Heart left ventricle (tissue), 16 donors: ENCODE results near the gene TPST2. TPM values are rescaled to one million over a fixed set of nuclear protein-coding genes. Genes with fewer than 3 reads are reported as not detected.
A peak's percentile ranks its signal among the peaks of the same experiment; 100 is the strongest.

ENCODE experiments used
- ATAC-seq, 4 donors: fragments of 200-7000 bp; cut with Tn5 transposase; one replicate each; pipeline ENCODE4 v1.9.1; 2020 to 2022; ENCODE audit warnings: moderate library complexity in 4 of 4, mild to moderate bottlenecking in 3 of 4, moderate number of reproducible peaks in 1 of 4
- DNase-seq, 5 donors: peaks; one replicate each; pipeline ENCODE4 v3.0.0-alpha.2; 2020
- H3K27ac ChIP-seq, 12 donors: fragments of 200-600 bp; sonication (generic) in 4 of 12; one replicate each; pipeline versions ENCODE4 v1.5.0 to v1.8.0; 2016 to 2022; ENCODE audit warnings: mild to moderate bottlenecking in 2 of 12
- H3K27me3 ChIP-seq, 9 donors: fragments of 200-600 bp; sonication (generic) in 2 of 9; one replicate each; pipeline versions ENCODE4 v1.5.1 to v1.8.0; 2016 to 2022; ENCODE audit warnings: mild to moderate bottlenecking in 3 of 9
- H3K36me3 ChIP-seq, 9 donors: fragments of 200-600 bp; sonication (generic) in 2 of 9; one replicate each; pipeline versions ENCODE4 v1.5.0 to v1.8.0; 2018 to 2022; ENCODE audit warnings: mild to moderate bottlenecking in 2 of 9
- H3K4me1 ChIP-seq, 12 donors: fragments of 200-600 bp; sonication (generic) in 4 of 12; one replicate each; pipeline versions ENCODE4 v1.5.0 to v1.8.0; 2016 to 2022; ENCODE audit warnings: mild to moderate bottlenecking in 3 of 12
- H3K4me3 ChIP-seq, 12 donors: fragments of 200-600 bp; sonication (generic) in 4 of 12; one replicate each; pipeline versions ENCODE4 v1.5.0 to v1.8.0; 2017 to 2022; ENCODE audit warnings: mild to moderate bottlenecking in 9 of 12, moderate library complexity in 4 of 12
- H3K9me3 ChIP-seq, 12 donors: fragments of 200-600 bp; sonication (generic) in 4 of 12; one replicate each; pipeline versions ENCODE4 v1.5.0 to v1.8.0; 2016 to 2022; ENCODE audit warnings: mild to moderate bottlenecking in 1 of 12
- CTCF ChIP-seq, 12 donors: fragments of 200-600 bp; sonication (generic) in 4 of 12; IDR thresholded peaks; one replicate each; pipeline versions ENCODE4 v1.5.0 to v1.8.0; 2018 to 2022; ENCODE audit warnings: antibody characterized with exemption in 12 of 12, mild to moderate bottlenecking in 5 of 12
- POLR2A ChIP-seq, 2 donors: fragments of 450-650 bp; IDR thresholded peaks; one replicate each; pipeline ENCODE4 v1.6.1; 2017; ENCODE audit warnings: antibody characterized with exemption in 2 of 2, mild to moderate bottlenecking in 2 of 2, moderate library complexity in 2 of 2
- WGBS, 4 donors: extraction: QIAGEN DNeasy Blood & Tissue Kit in 2 of 4; methylation state at CpG; one replicate each; pipeline versions ENCODE4 v1.1.5 to v1.1.7; 2013 to 2018; 5-methylcytosine and 5-hydroxymethylcytosine counted together
- intact Hi-C, 10 donors: fragments of 100-400 bp; cut with DNase I; formaldehyde crosslinking; loops; one replicate each; pipeline versions ENCODE4 v1.11.1 to v1.14.2; 2022
- polyA plus RNA-seq, 2 donors: library from polyadenylated mRNA; stranded (reverse); fragments of 200-250 nt; gene quantifications; one replicate each; pipeline ENCODE4 v1.2.3, GENCODE V29; 2013
- total RNA-seq, 9 donors: library from RNA; depleted of rRNA in 2 of 9; stranded (reverse); fragments of >200 nt in 2 of 9; fragmentation: NEBNext Ultra II Directional in 3 of 9; extraction: Animal tissue kit (Norgen Biotek cat#: 25700) in 3 of 9; gene quantifications; one replicate each; pipeline versions ENCODE4 v1.1.0 to v1.2.4, GENCODE V29; 2016 to 2023
- donor health status: ischemic (EF 13 %, LVEDD 7.1; RV severe dilation, severe dysfunction).
- donor health status: healthy with polysubstance abuse.
- donor health status: DM: no; HTN: yes; CAD: no.
- donor health status: DM: no; HTN: no; CAD: no.
- donor health status: ischemic (EF 25% LVEDD 6.9; RV normal size, moderate dysfunction).
- donor health status: ischemic (EF 25% LVEDD 5.7; RV mildly dilated, moderate dysfunction).
- donor health status: healthy.
- donor health status: DM: yes; HTN: yes; CAD: no.
- donor health status: ischemic (EF 35%, LVEDD 5.7; RV mildly dilated, moderate dysfunction).
- donor health status: nonischemic (EF 11% LVEDD 7.7; RV severe dilation, severe dysfunction).
- donor health status: DM: yes; HTN: yes; CAD: no.
- donor health status: PGD.
- donor health status: ischemic (EF 29% LVEDD 5.4; RV normal size, mild dysfunction).
- donor health status: nonischemic (EF 23%, LVEDD 6.1; RV moderate dilation, normal function).

Gene TPST2
- total and polyA plus RNA-seq, 11 donors = 12.1 to 103 (median 25.2) TPM

- ATAC-seq = no peak
- Histone ChIP-seq H3K4me3 (no peak overlapping the region), H3K36me3 (peaks cover 0 to 77% (median 71%) of the 10 kb centered on the region in 9 donors), H3K4me1 (peaks cover 4 to 37% (median 22%) of the 10 kb centered on the region in 12 donors), H3K9me3 (no peaks in the 10 kb centered on the region), H3K27me3 (no peaks in the 10 kb centered on the region), H3K27ac (no peak overlapping the region)
- TF ChIP-seq CTCF (IDR thresholded peaks at IDR 0.05) (no peak), POLR2A (IDR thresholded peaks at IDR 0.05) (no peak)
- DNase-seq = no peak
- intact Hi-C loops = no loop called here
These were observed 81.8 kb downstream of the TPST2 start for GRCh38 chr22:26508148-26508547.

- Histone ChIP-seq H3K27ac (peak overlapping the region; percentile 43 to 83 (median 66)), H3K36me3 (peaks cover 4 to 100% (median 100%) of the 10 kb centered on the region in 9 donors), H3K27me3 (no peaks in the 10 kb centered on the region), H3K4me1 (peaks cover 0 to 25% (median 17%) of the 10 kb centered on the region in 12 donors), H3K4me3 (peak overlapping the region in 3 of 12 donors; percentile 10 to 19 (median 12)), H3K9me3 (no peaks in the 10 kb centered on the region)
- intact Hi-C loops = loop anchor here in 3 of 10 donors (5.0 kb wide), 3 partner anchors 49 to 149 kb away; partner anchors contain the start of gene TPST2 (in 1 of the 3)
- 23 to 49% (median 46%) methylated on average over 1 of the region's 1 CpG for WGBS, 4 donors
- ATAC-seq (peak in 3 of 4 donors; percentile 45 to 85 (median 70)), DNase-seq (no peak)
- TF ChIP-seq CTCF (IDR thresholded peaks at IDR 0.05) (no peak), POLR2A (IDR thresholded peaks at IDR 0.05) (no peak)
These were observed 86.2 kb downstream of the TPST2 start for GRCh38 chr22:26503758-26504157.

- Histone ChIP-seq H3K4me1 (peaks cover 0 to 25% (median 17%) of the 10 kb centered on the region in 12 donors), H3K27ac (peak overlapping the region; percentile 43 to 83 (median 66)), H3K27me3 (no peaks in the 10 kb centered on the region), H3K36me3 (peaks cover 6 to 100% (median 100%) of the 10 kb centered on the region in 9 donors), H3K9me3 (no peaks in the 10 kb centered on the region), H3K4me3 (peak overlapping the region in 3 of 12 donors; percentile 11 to 19 (median 13))
- TF ChIP-seq CTCF (IDR thresholded peaks at IDR 0.05) = peak; percentile 26 to 67 (median 54)
- TF ChIP-seq POLR2A (IDR thresholded peaks at IDR 0.05) = no peak
- DNase-seq (peak in 4 of 5 donors; percentile 23 to 60 (median 37)), ATAC-seq (peak; percentile 87 to 90 (median 88))
- intact Hi-C loops = loop anchor here in 3 of 10 donors (5.0 kb wide), 3 partner anchors 49 to 149 kb away; partner anchors contain the start of gene TPST2 (in 1 of the 3)
- 18 to 31% (median 26%) methylated on average over 3 of the region's 3 CpGs for WGBS, 4 donors
These were observed 87.0 kb downstream of the TPST2 start for GRCh38 chr22:26502688-26503561.

- Histone ChIP-seq H3K27me3 (no peaks in the 10 kb centered on the region), H3K27ac (peak overlapping the region in 2 of 12 donors; percentile 71 to 83), H3K36me3 (peaks cover 6 to 100% (median 100%) of the 10 kb centered on the region in 9 donors), H3K4me1 (peaks cover 0 to 25% (median 17%) of the 10 kb centered on the region in 12 donors), H3K4me3 (no peak overlapping the region), H3K9me3 (no peaks in the 10 kb centered on the region)
- DNase-seq (no peak), ATAC-seq (no peak)
- intact Hi-C loops = loop anchor here in 3 of 10 donors (5.0 kb wide), 3 partner anchors 50 to 150 kb away; partner anchors contain the start of gene TPST2 (in 1 of the 3)
- 84 to 92% (median 92%) methylated on average over 2 of the region's 2 CpGs for WGBS, 4 donors
- TF ChIP-seq POLR2A (IDR thresholded peaks at IDR 0.05) (no peak), CTCF (IDR thresholded peaks at IDR 0.05) (no peak)
These were observed 87.9 kb downstream of the TPST2 start for GRCh38 chr22:26501996-26502395.
